Subcutaneous abdominal adipose tissue (tissue), 5 donors: ENCODE results near the gene SCIMP.
"Not testable (repeated sequence)": the region's sequence is repeated elsewhere in the genome, so short reads cannot be mapped to it uniquely, and the experiment has no call there.

Source experiments
- H3K27ac ChIP-seq: one replicate; pipeline ENCODE4 v1.7.0; 2013; ENCODE audit warnings: low read depth, mild to moderate bottlenecking, inconsistent platforms, low read length, moderate library complexity
- H3K27me3 ChIP-seq, 5 donors: one replicate each; pipeline ENCODE4 v1.7.0; 2013; ENCODE audit warnings: low read length in 5 of 5, inconsistent platforms in 1 of 5; ENCODE audit not compliant: control insufficient read depth in 5 of 5, insufficient read depth in 4 of 5
- H3K36me3 ChIP-seq, 5 donors: one replicate each; pipeline ENCODE4 v1.7.0; 2013; ENCODE audit warnings: low read length in 5 of 5; ENCODE audit not compliant: control insufficient read depth in 5 of 5, insufficient read depth in 5 of 5
- H3K4me1 ChIP-seq, 5 donors: one replicate each; pipeline ENCODE4 v1.7.0; 2013; ENCODE audit warnings: low read length in 5 of 5, mild to moderate bottlenecking in 3 of 5, moderate library complexity in 1 of 5; ENCODE audit not compliant: control insufficient read depth in 5 of 5, insufficient read depth in 5 of 5
- H3K4me3 ChIP-seq, 5 donors: one replicate each; pipeline ENCODE4 v1.7.0; 2013; ENCODE audit warnings: low read length in 5 of 5, low read depth in 1 of 5
- H3K9ac ChIP-seq, 5 donors: one replicate each; pipeline ENCODE4 v1.7.0; 2013; ENCODE audit warnings: low read length in 5 of 5, mild to moderate bottlenecking in 4 of 5, moderate library complexity in 3 of 5
- H3K9me3 ChIP-seq, 5 donors: one replicate each; pipeline ENCODE4 v1.7.0; 2013; ENCODE audit warnings: low read length in 5 of 5; ENCODE audit not compliant: control insufficient read depth in 5 of 5
- donor health status: healthy.
- donor health status: healthy.
- donor health status: healthy.
- donor health status: healthy.
- donor health status: healthy.

Gene SCIMP

DNA sequence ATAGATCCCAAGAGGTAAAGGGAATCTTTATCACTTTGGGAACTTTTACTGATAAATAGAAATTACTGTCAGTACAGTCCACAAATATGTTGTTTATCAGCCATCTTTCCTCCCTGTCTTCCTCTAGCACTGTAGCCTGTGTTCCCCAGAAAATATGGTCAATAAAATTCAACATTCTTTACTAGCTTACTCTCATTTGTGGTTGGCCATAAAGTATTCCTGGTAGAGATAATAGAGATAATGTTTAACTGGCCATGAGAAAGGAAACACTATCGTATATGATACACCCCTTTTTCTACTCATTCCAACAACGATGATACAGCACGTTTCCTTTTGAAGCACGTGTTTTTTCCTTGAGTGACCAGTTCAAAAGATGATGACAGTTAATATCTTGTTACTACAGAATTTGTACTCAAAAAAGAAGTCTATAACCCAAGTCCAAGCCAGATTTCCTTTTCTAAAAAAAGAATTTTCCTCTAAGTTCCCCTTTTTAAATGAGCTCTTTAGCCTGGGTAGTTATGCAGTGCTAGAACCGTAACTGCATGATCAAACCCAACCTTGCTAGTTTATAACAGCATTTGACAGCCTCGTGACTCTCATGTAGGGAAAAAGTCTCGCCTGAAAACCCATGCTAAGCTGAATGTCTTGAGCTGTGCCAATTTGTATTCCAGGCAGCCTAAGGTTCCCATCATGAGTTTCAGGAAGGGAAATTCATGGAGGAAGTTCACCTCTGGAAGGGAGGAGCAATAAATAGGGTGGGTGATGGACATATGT is 68.7 kb downstream of the SCIMP start:
- H3K9me3 ChIP-seq, H3K9ac ChIP-seq, H3K4me1 ChIP-seq, H3K4me3 ChIP-seq, H3K36me3 ChIP-seq, H3K27me3 ChIP-seq, H3K27ac ChIP-seq: not testable (repeated sequence)

DNA sequence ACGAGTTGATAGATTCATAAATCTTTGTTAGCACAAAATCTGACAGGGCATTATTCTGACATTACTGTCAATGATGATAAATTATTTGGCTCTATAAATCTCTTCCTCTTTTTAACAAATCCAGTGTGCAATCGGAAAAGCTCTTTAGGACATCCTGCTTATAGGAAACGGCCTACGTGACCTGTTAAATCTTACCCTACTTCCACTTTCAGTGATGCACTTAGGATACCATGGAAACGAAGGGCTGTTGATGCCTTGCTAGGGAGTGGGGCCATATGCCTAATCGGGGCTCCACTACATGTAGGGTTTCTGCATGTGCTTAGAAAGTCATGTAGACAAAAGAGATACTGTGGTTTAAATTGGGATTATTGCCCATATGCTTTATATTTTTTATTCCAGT is 70.2 kb downstream of the SCIMP start:
- Histone ChIP-seq H3K27me3 (no peaks in the 10 kb centered on the region), H3K4me1 (no peaks in the 10 kb centered on the region), H3K4me3 (no peak overlapping the region), H3K36me3 (no peaks in the 10 kb centered on the region), H3K9me3 (no peaks in the 10 kb centered on the region), H3K27ac (no peak overlapping the region), H3K9ac (no peak overlapping the region)

DNA sequence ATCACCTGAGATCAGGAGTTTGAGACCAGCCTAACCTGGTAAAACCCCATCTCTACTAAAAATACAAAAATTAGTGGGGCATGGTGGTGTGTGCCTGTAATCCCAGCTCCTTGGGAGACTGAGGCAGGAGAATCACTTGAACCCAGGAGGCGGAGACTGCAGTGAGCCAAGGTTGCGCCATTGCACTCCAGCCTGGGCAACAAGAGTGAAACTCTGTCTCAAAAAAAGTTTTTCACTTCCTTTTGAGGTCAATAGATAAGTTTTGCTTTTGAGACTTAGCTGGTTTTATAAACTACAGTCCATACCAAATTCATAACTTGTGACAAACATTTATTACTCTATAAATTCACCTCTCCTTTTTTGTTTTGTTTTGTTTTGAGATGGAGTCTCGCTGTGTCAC is 72.9 kb downstream of the SCIMP start:
- not testable (repeated sequence) for H3K27ac ChIP-seq, H3K36me3 ChIP-seq, H3K9ac ChIP-seq, H3K27me3 ChIP-seq, H3K4me1 ChIP-seq, H3K4me3 ChIP-seq, H3K9me3 ChIP-seq

DNA sequence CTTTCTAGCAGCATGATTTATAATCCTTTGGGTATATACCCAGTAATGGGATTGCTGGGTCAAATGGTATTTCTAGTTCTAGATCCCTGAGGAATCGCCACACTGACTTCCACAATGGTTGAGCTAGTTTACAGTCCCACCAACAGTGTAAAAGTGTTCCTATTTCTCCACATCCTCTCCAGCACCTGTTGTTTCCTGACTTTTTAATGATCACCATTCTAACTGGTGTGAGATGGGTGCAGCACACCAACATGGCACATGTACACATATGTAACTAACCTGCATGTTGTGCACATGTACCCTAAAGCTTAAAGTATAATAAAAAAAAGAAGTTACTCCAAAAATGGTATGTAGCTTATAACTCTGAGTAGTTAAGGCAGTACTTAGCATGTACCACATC is 74.0 kb downstream of the SCIMP start:
- H3K4me3 ChIP-seq, H3K4me1 ChIP-seq, H3K36me3 ChIP-seq: not testable (repeated sequence)

More for the DNA sequence above, 74.0 kb downstream of the SCIMP start:
- not testable (repeated sequence) for H3K27me3 ChIP-seq, H3K27ac ChIP-seq, H3K9ac ChIP-seq, H3K9me3 ChIP-seq
